Transverse colon (tissue), 4 donors: Measurements from ENCODE around the gene RUFY3.

Experiments
- CTCF ChIP-seq, 5 experiments: fragments of 200-600 bp in 3 of 5; fragments of 450-650 bp in 2 of 5; sonication (generic) in 3 of 5; IDR thresholded peaks; 1 replicate in 2 of 5; 2 replicates in 3 of 5; pipeline ENCODE4 v1.5.1; 2016 to 2017; ENCODE audit warnings: antibody characterized with exemption in 5 of 5, inconsistent platforms in 3 of 5, mild to moderate bottlenecking in 2 of 5, moderate library complexity in 1 of 5
- EP300 ChIP-seq: sonication (generic); formaldehyde crosslinking; IDR thresholded peaks from one replicate; pipeline ENCODE4 v1.6.1; 2017; ENCODE audit warnings: antibody characterized with exemption, low read depth
- POLR2A ChIP-seq: fragments of 450-650 bp; IDR thresholded peaks from one replicate; pipeline ENCODE4 v1.6.1; 2016; ENCODE audit warnings: antibody characterized with exemption, mild to moderate bottlenecking, moderate library complexity
- POLR2AphosphoS5 ChIP-seq, 3 donors: sonication (generic); formaldehyde crosslinking; IDR thresholded peaks; one replicate each; pipeline ENCODE4 v1.6.1; 2016; ENCODE audit warnings: antibody characterized with exemption in 3 of 3

DNA sequence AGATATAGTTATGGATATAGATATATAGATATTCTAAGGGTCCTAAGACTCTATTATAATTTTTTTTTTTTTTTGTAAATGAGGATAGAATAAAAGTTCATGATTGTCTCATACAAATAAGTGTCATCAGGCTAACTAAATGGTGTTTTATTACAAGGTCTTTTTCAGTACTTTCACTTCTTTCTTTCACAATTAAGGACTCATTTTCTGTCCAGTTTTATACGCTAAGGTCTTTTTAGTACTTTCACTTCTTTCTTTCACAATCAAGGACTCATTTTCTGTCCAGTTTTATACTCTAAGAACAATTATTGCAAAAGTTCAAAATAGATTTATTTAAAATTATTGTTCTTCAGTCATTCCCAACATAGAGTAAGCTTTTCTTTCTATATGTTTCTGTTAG lies 32.7 kb downstream of the RUFY3 start:
- TF ChIP-seq POLR2A (no peak), CTCF (IDR thresholded peaks at IDR 0.05) (no peak), POLR2AphosphoS5 (IDR thresholded peaks at IDR 0.05) (no peak), EP300 (no peak)
